ENCODE measurements around the gene P2RX5.

The P2RX5 gene

DNA sequence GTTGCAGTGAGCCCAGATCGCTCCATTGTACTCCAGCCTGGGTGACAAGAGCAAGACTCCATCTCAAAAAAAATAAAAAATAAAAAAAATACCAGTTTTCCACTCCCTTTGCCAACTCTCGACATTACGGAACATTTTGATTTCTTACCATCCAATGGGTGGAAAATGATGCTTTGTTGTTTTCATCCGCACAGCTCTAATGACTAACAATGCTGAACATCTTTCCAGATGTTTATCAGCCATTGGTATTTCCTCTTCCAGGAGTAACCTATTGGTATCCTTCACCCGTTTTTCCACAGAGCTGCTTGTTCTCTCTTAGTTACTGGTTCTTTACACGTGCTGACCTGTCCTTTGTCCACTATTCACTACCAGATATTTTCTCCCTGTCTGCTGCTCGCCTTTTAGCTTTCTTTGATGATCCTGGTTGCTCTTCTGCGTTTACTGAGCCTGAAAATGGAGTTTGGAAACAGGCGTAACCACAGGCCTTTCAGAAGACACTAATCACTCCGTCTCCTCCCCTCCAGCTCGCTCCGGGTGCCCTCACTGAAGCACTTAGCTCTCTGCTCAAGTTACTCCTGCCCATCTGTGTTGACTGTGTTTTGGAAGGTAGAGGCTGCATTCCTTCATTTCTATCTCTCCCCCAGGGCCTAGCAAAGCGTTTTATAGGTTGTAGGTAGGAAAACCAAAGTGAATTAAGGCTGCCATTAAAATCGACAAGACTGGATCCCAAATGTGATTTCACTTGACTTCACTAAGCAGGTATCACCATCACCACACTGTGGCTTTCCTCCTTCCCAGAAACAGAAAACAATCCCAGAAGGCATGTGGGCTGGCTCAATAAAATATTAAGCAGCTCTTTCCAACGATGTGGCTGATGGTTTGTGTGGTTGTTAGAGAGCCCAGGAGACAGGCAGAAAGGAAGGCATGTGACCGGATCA, 68.9 kb downstream of the P2RX5 start:
- DNase-seq (ENCODE audit: low read depth in 1 of 2, low spot score in 1 of 2) = no peak

All from activated CD4-positive, alpha-beta T cell treated with anti-CD3 and anti-CD28 coated beads, Interleukin-2, amount 50 U/mL, for 24 hours (primary cell).